ENCODE data around the gene CCDC8.
"Not testable (repeated sequence)": the region's sequence is repeated elsewhere in the genome, so short reads cannot be mapped to it uniquely, and the experiment has no call there.

The CCDC8 gene

GRCh38 chr19:46381346-46381745 is 32.0 kb downstream of the CCDC8 start:
- no peak for DNase-seq

GRCh38 chr19:46380690-46381089 is 32.7 kb downstream of the CCDC8 start:
- no peak for DNase-seq

GRCh38 chr19:46378268-46378667 is 35.1 kb downstream of the CCDC8 start:
- no peak for DNase-seq

- DNase-seq, result no peak
These were observed 36.9 kb downstream of the CCDC8 start for GRCh38 chr19:46376241-46377153.

- not testable (repeated sequence) for DNase-seq
These were observed 37.8 kb downstream of the CCDC8 start for GRCh38 chr19:46375476-46376067.

- DNase-seq, result no peak
These were observed 38.6 kb downstream of the CCDC8 start for GRCh38 chr19:46374536-46375475.

GRCh38 chr19:46373491-46374359 is 39.6 kb downstream of the CCDC8 start:
- DNase-seq, result no peak

- no peak for DNase-seq
These were observed 40.4 kb downstream of the CCDC8 start for GRCh38 chr19:46372901-46373490.

GRCh38 chr19:46371371-46371901 is 41.9 kb downstream of the CCDC8 start:
- no peak for DNase-seq

GRCh38 chr19:46369817-46370216 is 43.5 kb downstream of the CCDC8 start:
- no peak for DNase-seq

GRCh38 chr19:46368116-46368515 is 45.2 kb downstream of the CCDC8 start:
- DNase-seq, result no peak

GRCh38 chr19:46367426-46367825 is 45.9 kb downstream of the CCDC8 start:
- no peak for DNase-seq

GRCh38 chr19:46366620-46367292 is 46.6 kb downstream of the CCDC8 start:
- DNase-seq, result no peak

- no peak for DNase-seq
These were observed 47.8 kb downstream of the CCDC8 start for GRCh38 chr19:46365561-46365960.

GRCh38 chr19:46364359-46364758 is 49.0 kb downstream of the CCDC8 start:
- DNase-seq, result no peak

GRCh38 chr19:46361915-46362314 is 51.4 kb downstream of the CCDC8 start:
- DNase-seq, result peak; percentile 45

Measured in CD4-positive, alpha-beta T cell treated with Interleukin-12 subunit alpha and Interleukin-12 subunit beta, for 1 hour (primary cell).